ENCODE measurements around the gene BMP7.

The BMP7 gene

DNA sequence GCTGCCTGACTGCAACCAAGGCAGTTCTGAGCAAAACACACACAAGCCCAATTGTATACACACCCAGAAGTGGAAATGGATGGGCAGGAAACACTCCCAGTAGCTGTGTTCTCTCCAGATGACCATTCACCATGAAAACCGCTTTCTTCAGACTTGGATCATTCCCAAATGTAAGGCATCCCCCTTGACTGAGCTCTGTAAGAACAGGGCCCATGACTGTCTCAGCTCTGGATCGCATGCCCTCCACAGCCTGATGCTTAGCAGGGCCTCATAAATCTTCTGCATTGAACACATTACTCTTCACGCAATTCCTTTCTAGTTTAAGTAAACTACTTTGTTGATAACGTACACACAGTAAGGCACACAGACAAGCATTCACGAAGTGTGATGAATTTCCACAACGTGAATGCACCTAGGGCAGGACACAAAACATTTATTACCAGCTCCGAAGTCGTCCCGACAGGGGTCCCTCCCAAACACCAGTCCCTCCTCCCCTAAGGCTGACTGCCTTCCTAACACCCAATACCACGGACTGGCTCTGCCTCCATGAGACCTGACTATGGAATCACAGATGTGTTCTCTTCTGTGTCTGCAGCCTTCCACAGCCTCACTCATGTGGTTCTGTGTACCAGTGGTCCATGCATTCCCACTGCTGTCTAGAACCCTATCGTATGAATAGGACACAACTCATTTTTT is 31.7 kb downstream of the BMP7 start:
- in situ Hi-C loops (cut with MboI; ENCODE audit: low sequenced_read_pairs) = no loop called here

DNA sequence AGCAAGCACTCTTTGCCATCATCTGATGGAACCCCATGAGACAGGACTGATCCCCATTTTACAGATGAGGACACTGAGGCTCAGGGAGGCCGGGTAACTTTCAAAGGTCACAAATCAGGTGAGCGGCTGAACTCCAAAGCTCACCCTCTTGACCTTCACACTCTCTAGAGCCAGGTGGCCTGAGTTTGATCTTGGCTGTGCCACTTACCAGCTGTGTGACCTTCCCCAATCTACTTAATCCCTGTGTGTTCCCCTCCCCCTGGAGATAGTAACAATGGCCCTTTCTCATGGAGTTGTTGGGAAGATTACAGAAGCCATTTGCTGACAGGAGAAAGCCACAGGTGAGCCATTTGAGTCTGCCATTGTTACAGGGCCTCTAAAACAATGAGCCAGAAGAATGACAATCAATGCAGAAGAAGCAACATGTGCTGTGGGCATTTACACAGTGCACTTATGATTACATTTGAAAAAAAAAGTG is 34.5 kb downstream of the BMP7 start:
- in situ Hi-C loops (cut with MboI; ENCODE audit: low sequenced_read_pairs) = no loop called here

DNA sequence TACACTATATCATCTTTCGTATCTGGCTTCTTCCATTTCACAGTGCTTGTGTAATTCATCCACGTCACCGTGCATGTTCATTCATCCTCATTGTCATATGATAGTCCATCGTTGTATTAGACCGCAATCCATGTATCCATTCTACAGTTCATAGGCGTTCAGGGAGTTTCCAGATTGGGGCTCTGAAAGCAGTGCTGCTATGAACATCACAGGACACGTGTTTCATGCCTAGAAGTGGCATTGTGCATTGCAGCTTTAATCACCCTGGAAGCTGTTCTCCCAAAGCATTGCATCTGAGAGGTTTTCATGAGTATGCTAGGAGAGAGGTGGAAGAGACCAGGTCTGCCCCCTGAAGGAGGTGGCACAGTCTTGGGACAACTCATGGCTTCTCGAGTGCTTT is 35.3 kb downstream of the BMP7 start:
- in situ Hi-C loops (cut with MboI; ENCODE audit: low sequenced_read_pairs) = no loop called here

DNA sequence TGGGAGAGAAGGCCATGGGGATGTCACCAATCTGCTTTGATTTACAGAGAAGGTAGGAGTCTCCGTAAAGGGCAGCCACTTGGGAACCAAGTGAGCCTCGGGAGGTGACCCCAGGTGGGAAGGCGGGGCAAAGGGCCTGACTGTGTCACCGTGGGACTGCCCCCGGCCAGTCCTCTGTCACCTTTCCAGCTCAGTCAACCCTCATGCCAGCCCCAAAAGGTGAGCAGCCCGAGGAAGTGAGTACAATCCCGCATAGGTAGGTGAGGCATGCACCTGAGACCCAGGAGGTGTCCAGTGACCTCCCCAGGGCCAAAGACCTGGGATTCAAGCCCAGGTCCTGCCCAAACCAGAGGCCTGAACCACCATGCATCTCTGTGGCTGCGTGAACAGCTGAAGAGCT is 36.2 kb downstream of the BMP7 start:
- in situ Hi-C loops (cut with MboI; ENCODE audit: low sequenced_read_pairs) = no loop called here

DNA sequence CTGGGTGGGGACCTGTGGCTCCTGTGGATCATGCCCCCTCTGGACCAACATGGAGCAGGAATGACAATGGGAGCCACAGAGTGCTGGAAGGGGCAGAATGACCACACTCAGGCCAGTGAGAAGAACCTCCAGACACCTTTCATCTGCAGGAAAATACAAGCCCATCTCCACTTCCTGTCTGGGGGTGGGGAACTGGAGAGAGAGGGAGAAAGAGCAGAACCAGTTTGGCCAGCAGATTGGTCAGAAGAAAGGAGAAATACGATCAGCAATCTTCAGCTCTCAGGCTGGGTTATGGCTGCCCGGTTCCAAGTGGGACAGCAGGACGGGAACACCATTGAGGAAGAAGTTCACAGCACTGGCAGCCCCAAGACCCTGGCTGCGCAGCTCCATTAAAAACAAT is 37.0 kb downstream of the BMP7 start:
- in situ Hi-C loops (cut with MboI; ENCODE audit: low sequenced_read_pairs) = no loop called here

DNA sequence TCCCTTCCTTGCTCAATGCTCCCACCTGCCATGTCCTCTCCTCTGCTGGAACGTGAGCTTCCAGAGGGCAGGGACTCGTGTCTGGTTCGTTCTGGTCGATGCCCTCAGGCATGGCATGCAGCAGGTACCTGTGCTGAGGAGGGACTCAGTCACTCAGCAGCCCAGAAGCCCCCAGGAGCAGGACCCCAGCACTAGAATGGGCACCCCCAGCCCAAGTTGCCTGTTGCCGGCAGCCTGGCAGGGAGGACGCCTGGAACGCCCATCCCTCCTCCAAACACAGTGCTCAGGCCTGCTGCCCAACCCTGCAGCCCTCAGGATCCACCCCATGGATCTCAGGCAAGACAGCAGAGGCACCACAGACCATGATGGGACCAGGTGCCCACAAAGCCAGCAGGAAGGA is 40.6 kb downstream of the BMP7 start:
- in situ Hi-C loops (cut with MboI; ENCODE audit: low sequenced_read_pairs) = no loop called here

DNA sequence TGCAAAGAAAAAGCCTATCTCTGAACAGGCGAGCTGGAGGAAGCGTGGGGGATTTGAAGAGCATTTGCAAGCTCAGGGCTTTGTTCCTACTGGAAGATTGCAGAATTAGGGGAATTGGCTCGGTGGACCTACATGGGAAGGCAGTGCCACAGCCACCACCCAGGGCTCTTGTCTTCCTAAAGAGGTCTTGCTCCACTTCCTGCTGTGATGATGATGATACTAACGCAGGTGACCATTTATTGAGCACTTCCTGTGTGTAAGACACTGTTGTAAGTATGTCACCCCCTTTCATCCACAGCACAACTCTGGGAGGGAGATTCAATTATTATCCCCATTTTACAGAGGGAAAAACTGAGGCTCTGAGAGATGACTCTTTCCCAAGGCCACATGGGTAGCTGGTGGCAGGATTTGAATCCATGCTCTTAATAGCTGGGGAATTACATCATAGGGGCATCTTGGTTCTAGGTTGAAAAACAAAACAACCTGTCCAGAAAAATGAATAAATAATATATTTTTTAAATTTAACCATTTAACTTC is 41.2 kb downstream of the BMP7 start:
- in situ Hi-C loops (cut with MboI; ENCODE audit: low sequenced_read_pairs) = no loop called here

DNA sequence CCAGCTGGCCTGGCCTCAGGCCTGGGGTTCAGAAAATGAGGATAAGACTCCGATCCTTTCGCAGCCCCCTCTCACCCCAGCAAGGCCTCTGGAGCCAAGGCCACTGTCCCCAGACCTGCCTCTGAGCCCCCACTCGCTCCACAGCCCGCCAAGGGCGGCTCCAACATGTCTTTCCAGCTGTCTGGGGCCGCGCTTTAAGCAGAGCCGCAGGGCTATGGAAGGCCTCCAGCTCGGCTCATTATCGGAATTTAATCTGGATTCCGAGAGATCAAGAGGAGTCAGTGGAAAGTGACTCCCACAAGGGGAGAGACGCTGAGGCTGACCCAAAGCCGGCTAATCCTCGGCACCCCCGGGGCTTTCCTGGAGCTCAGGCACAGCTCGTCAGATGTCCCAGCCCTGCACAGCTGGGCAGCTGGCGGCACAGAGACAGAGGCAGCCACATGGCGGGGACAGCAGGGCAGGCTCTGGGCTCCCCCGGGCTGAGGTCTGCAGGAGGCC is 41.8 kb downstream of the BMP7 start:
- in situ Hi-C loops (cut with MboI; ENCODE audit: low sequenced_read_pairs) = no loop called here

DNA sequence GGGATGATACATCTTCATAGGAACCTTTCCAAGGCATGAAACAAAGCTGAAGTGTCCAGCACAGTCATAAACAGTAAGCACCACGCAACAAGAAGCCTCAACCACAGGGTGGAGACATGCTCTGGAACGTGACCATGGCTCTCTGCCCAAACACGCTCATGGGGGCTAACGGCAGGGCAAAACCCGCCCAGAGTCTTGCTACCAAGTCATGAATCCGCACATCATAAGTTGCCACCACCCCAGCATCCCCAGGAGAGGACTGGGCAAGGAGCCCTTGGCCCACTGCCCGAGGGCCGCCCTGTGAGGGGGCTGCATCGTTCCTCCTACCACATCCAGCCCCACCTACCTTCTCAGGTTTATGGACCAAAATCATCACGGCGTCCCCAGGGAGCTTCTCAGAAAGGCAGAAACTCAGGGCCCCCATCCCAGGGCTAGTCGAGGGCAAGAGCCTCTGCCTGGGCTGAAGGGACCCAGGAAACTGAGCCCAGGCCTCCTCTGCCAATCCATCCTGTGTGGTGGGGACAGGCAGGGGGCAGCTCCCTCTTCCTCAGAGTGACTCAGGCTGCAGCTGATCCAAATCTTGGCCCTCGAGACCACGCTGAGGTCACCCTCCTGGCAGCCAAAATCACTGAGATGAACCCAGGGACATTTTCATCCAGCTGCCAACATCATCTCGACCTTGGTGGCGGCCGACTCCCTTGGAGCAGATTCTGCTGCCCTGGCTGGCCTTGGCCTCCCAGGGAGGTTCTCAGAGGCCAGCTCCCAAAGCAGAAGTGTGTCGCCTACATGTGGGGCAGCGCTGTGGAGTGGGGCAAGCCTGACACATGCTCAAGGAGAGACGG is 42.6 kb downstream of the BMP7 start:
- in situ Hi-C loops (cut with MboI; ENCODE audit: low sequenced_read_pairs) = no loop called here

DNA sequence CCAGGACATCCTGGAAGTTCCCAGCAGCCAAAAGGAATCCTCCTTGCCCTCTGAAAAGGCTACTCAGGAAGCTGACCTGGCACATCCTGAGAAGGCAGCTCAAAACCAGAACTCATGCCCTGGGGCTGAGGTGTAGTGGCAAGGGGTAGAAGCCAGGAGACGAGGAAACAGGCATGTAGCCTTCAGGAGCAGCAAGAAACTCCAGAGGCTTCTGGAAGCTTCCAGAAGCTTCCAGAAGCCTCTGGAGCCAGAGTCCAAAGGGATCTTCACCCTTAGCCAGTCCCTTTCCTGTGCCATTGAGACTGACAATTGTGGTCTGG is 43.9 kb downstream of the BMP7 start:
- in situ Hi-C loops (cut with MboI; ENCODE audit: low sequenced_read_pairs) = no loop called here

DNA sequence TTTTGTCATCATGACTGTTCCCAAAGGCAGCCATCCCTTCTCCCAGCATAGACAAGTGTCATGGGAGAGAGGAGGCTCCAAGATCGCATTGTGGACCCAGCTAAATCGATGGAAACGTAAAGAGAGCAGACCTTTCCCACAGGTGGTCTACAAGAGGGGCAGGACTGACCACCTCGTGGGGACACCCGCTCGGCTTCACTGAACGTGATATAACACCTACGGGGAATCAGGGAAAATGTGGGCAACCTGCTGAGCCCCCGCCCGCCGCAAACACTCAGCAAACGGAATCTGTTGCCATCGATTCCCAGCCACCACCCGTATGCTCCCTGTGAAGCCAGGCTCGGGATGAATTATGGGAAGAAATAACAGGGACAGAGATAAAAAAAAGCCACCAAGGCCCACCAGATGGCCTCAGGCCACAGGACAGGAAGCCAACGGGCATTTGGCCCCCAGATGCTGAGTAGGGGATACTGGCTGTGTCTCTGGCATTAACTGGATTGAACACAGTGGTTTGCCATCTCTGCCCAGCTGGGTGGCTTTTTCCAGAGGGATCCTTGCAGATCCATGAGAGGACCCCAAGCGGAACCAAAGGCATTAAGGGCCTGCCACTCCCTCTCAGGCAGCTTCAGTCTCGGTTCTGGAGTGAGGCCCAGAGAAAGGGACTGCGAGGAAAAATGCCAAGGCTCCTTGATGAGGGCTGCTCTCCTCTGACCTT is 44.4 kb downstream of the BMP7 start:
- in situ Hi-C loops (cut with MboI; ENCODE audit: low sequenced_read_pairs) = no loop called here

DNA sequence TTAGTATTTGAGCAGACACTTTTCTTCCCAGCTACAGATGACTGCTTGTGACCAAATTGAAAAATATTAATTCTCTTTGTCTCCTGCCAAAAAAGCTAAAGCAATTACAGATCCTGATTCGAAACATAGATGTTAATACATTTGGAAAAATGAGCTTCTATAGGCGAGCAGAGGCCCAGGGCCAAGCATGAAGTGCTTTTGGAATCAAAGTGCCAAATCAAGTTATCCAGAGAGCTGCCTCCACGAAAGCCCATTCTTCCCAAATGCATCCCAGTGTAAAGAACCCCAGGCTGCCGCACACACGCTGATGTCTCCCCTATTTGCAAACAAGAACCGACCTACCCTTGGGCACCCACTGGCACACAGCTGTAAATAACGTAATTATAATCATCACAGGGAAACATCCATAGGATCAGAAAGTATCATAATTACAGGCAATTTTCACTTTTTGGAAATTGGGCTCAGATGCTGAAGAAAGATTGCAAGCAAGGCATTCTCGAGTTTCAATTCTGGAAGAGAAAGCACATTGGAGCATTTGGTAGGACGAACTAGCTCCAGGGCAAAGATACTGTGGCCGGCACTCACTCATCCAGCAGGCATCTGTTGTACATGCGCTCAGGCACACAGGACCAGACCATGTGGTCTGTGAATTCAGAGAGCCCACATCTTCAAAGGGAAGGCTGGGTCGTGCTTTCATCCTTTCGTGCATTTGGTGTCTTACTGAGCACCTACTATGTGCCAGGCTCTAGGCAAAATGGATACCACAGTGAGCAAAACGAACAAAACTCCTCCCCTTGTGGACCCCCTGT is 45.9 kb downstream of the BMP7 start:
- in situ Hi-C loops (cut with MboI; ENCODE audit: low sequenced_read_pairs) = no loop called here

DNA sequence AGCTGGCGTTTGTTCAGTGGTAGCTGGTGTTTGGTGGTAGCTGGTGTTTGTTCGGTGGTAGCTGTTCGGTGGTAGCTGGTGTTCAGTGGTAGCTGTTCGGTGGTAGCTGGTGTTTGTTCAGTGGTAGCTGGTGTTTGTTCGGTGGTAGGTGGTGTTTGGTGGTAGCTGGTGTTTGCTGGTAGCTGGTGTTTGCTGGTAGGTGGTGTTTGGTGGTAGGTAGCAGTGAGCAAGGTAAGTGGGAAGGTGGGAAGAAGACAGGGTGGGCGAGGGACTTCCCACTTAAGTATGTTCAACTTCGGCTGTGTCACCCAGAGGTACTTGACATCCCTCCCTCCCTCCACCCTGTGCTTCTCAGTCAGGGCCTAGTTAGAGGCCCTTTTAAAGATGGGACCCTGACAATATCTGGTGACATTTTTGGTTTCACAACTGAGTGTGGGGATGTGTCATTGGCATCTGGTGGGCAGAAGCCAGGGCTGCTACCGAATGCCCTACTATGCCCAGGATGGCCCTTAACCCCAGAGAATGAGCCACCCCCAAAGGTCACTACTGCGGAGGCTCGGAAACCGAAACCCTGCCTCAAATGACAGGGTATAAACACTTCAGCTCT is 47.3 kb downstream of the BMP7 start:
- in situ Hi-C loops (cut with MboI; ENCODE audit: low sequenced_read_pairs) = no loop called here

DNA sequence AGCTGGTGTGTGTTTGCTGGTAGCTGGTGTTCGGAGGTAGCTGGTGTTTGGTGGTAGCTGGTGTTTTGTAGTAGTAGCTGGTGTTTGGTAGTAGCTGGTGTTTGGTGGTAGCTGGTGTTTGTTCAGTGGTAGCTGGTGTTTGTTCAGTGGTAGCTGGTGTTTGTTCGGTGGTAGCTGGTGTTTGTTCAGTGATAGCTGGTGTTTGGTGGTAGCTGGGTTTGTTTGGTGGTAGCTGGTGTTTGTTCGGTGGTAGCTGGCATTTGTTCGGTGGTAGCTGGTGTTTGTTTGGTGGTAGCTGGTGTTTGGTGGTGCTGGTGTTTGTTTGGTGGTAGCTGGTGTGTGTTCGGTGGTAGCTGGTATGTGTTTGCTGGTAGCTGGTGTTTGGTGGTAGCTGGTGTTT is 48.0 kb downstream of the BMP7 start:
- in situ Hi-C loops (cut with MboI; ENCODE audit: low sequenced_read_pairs) = no loop called here

DNA sequence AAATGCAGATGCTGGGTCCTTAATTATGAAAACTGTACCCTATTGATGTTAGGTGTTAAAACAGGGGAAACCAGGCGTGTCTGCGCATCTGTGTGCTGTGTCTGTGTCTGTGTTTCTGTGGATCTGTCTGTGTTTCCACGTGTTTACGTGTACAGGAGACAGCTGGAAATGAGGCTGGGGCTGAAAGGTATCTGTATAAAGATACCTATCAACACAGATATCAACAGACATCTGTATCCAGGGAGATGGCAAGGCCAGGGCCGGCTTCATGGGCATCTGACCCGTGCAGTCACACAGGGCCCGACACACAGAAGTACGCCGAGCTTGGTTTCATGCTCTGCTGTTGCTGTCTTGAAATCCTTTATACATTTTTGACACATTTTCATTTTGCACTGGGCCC is 48.6 kb downstream of the BMP7 start:
- in situ Hi-C loops (cut with MboI; ENCODE audit: low sequenced_read_pairs) = no loop called here

DNA sequence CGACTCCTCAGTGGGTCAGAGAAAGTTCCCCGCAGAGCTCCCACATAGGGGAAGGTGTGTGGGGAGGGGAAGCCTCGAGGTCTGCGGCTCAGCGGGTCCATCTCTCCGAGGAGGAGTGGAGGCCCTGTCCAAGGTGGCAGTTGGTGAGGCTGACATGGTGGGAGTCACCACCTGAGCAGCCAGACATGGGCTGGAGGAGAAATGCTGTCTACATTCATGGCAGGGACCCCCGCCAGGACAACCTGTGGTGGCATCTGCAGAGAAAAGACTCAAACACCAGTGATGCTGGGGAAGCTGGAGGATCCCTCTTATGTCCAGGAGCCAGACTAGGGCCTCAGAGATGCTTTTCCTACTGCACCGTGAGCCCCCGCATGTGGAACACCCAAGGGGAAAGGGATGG is 49.8 kb downstream of the BMP7 start:
- in situ Hi-C loops (cut with MboI; ENCODE audit: low sequenced_read_pairs) = no loop called here

DNA sequence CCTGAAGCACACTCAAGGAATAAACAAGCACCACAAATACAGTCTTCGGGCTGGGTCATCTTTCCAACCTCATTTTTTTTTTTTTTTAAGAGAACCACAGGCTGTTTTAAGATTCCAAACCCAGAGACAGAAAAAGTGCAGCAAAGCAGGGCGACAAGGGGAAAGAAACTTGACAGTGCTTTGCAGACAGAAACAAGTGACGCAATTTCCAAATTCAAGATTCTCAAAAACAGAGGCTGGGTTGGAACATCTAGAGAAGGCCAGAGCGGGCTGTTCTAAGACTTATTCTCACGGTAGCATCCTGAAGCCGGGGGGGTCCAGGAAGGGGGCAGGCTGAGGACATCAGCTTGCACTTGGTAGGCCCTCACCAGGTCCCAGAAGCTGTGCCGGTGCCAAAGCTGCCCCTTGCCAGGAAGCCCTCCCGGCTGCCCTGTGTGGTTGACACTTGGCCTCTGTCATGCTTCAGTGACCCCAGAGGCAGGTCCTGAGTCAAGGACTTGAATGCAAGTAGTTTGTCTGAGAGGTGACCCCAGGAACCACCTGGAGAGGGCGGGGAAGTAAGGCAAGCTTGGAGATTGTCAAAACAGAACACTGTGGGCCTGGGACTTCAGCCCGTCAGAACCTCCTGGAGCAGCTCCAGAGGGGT is 50.5 kb downstream of the BMP7 start:
- in situ Hi-C loops (cut with MboI; ENCODE audit: low sequenced_read_pairs) = no loop called here

DNA sequence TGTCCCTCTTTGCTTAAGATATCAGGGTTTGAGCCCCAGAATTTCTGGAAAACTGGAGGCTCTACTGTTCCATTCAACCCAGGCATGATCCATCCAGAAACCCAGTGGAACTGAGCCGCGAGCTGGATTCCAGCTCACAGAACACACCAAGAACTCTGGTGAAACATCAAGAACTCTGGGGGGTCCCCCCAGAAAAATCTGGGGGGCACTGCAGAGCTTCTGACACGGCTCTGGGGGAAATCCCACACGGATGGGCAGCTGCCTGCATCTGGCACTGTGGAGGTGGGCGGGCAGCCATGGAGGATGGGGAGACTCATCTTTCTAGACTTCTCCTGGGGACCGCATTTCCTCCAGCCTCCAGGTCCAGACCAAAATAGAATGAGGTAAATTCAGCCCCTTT is 51.0 kb downstream of the BMP7 start:
- in situ Hi-C loops (cut with MboI; ENCODE audit: low sequenced_read_pairs) = no loop called here

DNA sequence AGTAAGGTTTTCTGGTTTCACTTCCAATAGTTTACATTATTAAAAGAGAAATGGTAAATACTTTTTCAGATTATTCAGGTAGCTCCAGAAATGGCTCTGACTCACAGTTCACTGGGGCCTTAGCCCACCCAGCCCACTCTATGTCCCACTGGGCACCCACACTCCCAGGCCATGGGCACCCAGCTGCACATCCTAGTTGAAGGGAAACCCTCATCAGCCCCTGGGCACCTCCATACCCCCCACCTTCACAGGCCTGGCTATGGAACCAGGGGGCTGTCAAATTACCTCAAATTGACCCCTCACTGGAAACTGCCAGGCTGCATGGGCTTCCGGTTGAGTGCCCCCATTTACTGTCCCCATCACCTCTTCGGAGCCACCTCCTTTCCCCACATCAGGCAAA is 51.5 kb downstream of the BMP7 start:
- in situ Hi-C loops (cut with MboI; ENCODE audit: low sequenced_read_pairs) = no loop called here

DNA sequence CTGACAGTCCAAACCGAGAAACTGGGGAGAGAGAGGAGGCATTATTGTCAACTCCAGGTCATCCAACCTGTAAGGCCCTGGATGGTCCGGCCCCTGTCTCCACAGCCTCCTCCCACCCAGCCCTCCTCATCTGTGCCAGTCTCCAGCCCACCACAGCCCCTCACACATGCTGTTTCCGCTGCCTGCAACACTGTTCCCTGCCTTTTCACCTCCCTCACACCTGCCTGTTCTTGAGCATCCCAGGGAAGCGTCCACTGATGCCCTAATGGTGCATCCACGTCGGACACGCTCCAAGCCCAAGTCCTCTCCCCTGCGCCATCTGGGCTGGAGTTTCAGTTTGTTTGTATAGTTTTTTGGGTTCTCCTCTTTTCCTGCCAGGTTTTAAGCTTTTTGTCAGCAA is 52.0 kb downstream of the BMP7 start:
- in situ Hi-C loops (cut with MboI; ENCODE audit: low sequenced_read_pairs) = no loop called here

All from HL-60/S4 treated with phorbol 12-myristate 13-acetate at 8.2 ng/mL for 4 days and 3 days (cell line).